Activated T-helper 1 cell treated with anti-CD3 and anti-CD28 coated beads, Interleukin-12 subunit alpha, Interleukin-12 subunit beta, Interleukin-2, Interleukin-4 antibody, amounts not matched to agents 30 ng/mL and 10 ng/mL and 1 ng/mL, durations not matched to agents 14 hours and 24 hours and 36 hours (primary cell): ENCODE data around the gene GARNL3. TPM values are rescaled to one million over a fixed set of nuclear protein-coding genes. Genes with fewer than 3 reads are reported as not detected.
A peak's percentile ranks its signal among the peaks of the same experiment; 100 is the strongest.

Experiments used
- DNase-seq: peaks from one replicate; pipeline ENCODE4 v3.0.0; 2021; ENCODE audit warnings: low spot score
- H3K27ac Mint-ChIP-seq: one replicate; pipeline ENCODE4 v1.8.0; 2021; ENCODE audit warnings: mild to moderate bottlenecking, mixed read lengths
- H3K27me3 Mint-ChIP-seq: one replicate; pipeline ENCODE4 v1.8.0; 2022; ENCODE audit warnings: mild to moderate bottlenecking, moderate library complexity, mixed read lengths; ENCODE audit not compliant: insufficient read depth
- H3K36me3 Mint-ChIP-seq: one replicate; pipeline ENCODE4 v1.8.0; 2021; ENCODE audit warnings: low read depth, mixed read lengths
- H3K4me1 Mint-ChIP-seq: one replicate; pipeline ENCODE4 v1.8.0; 2021; ENCODE audit warnings: low read depth, mixed read lengths
- H3K4me3 Mint-ChIP-seq: one replicate; pipeline ENCODE4 v1.8.0; 2021; ENCODE audit warnings: mild to moderate bottlenecking, moderate library complexity, mixed read lengths
- H3K9me3 Mint-ChIP-seq: one replicate; pipeline ENCODE4 v1.8.0; 2021; ENCODE audit warnings: mixed read lengths
- intact Hi-C: fragments of 100-400 bp; cut with micrococcal nuclease; formaldehyde crosslinking; loops from one replicate; pipeline ENCODE4 v1.15.1; 2024
- total RNA-seq: library from RNA; stranded (reverse); gene quantifications from 2 replicates; pipeline ENCODE4 v1.2.3, GENCODE V29; 2022

Gene GARNL3
- total RNA-seq, 1 donor from 2014 or later = 2.0 TPM

- intact Hi-C loops = loop anchor here (2.0 kb wide), 1 partner anchor 205 kb away; no protein-coding TSS in a partner anchor
- no peak overlapping the region for H3K4me3 Mint-ChIP-seq
- no peak for DNase-seq
- no peak overlapping the region for H3K27ac Mint-ChIP-seq
- H3K9me3 Mint-ChIP-seq = no peaks in the 10 kb centered on the region
- peaks cover 18% of the 10 kb centered on the region for H3K4me1 Mint-ChIP-seq
- H3K36me3 Mint-ChIP-seq = peaks cover 2% of the 10 kb centered on the region
- H3K27me3 Mint-ChIP-seq = peaks cover 2% of the 10 kb centered on the region
Measured at GRCh38 chr9:127419348-127419747, 154.8 kb downstream of the GARNL3 start.

- intact Hi-C loops = loop anchor here (10.0 kb wide), 3 partner anchors 106 to 436 kb away; partner anchors contain the start of gene SH2D3C
Measured at GRCh38 chr9:127421057-127421456, 156.5 kb downstream of the GARNL3 start.

GRCh38 chr9:127422133-127422782 lies 157.7 kb downstream of the GARNL3 start:
- peaks cover 19% of the 10 kb centered on the region for H3K36me3 Mint-ChIP-seq
- H3K4me3 Mint-ChIP-seq = peak overlapping the region; percentile 99
- DNase-seq = no peak
- intact Hi-C loops = loop anchor here (10.0 kb wide), 3 partner anchors 107 to 437 kb away; partner anchors contain the start of gene SH2D3C
- peaks cover 3% of the 10 kb centered on the region for H3K27me3 Mint-ChIP-seq
- no peaks in the 10 kb centered on the region for H3K9me3 Mint-ChIP-seq
- H3K4me1 Mint-ChIP-seq = peaks cover 43% of the 10 kb centered on the region
- H3K27ac Mint-ChIP-seq = no peak overlapping the region

More at GRCh38 chr9:127421057-127421456, 156.5 kb downstream of the GARNL3 start:
- Mint-ChIP-seq H3K36me3 (peaks cover 11% of the 10 kb centered on the region), H3K4me3 (no peak overlapping the region), H3K27me3 (peaks cover 3% of the 10 kb centered on the region), H3K9me3 (no peaks in the 10 kb centered on the region), H3K4me1 (peaks cover 32% of the 10 kb centered on the region), H3K27ac (no peak overlapping the region)
- DNase-seq = no peak

- H3K4me1 Mint-ChIP-seq = peaks cover 47% of the 10 kb centered on the region
- intact Hi-C loops = loop anchor here (10.0 kb wide), 3 partner anchors 108 to 438 kb away; partner anchors contain the start of gene SH2D3C
- no peaks in the 10 kb centered on the region for H3K9me3 Mint-ChIP-seq
- peak overlapping the region; percentile 97 for H3K27ac Mint-ChIP-seq
- no peak for DNase-seq
- H3K4me3 Mint-ChIP-seq = peak overlapping the region; percentile 99
- peaks cover 3% of the 10 kb centered on the region for H3K27me3 Mint-ChIP-seq
- peaks cover 20% of the 10 kb centered on the region for H3K36me3 Mint-ChIP-seq
Measured at GRCh38 chr9:127422787-127423186, 158.2 kb downstream of the GARNL3 start.

GRCh38 chr9:127423476-127423933 lies 158.9 kb downstream of the GARNL3 start:
- intact Hi-C loops = loop anchor here (10.0 kb wide), 3 partner anchors 109 to 439 kb away; partner anchors contain the start of gene SH2D3C
- Mint-ChIP-seq H3K9me3 (no peaks in the 10 kb centered on the region), H3K4me1 (peaks cover 54% of the 10 kb centered on the region), H3K4me3 (peak overlapping the region; percentile 99), H3K27ac (peak overlapping the region; percentile 97), H3K36me3 (peaks cover 27% of the 10 kb centered on the region), H3K27me3 (peaks cover 3% of the 10 kb centered on the region)
- no peak for DNase-seq

GRCh38 chr9:127423934-127424675 lies 159.5 kb downstream of the GARNL3 start, which contains the start of gene ZNF79:
Gene ZNF79, plus strand, starts transcription at chr9:127424382. Its CDS starts 406 bp downstream, at chr9:127424788.
- Mint-ChIP-seq H3K4me1 (peaks cover 59% of the 10 kb centered on the region), H3K27ac (peak within 1 kb of the TSS; percentile 97), H3K36me3 (peaks cover 31% of the 10 kb centered on the region), H3K4me3 (peak within 1 kb of the TSS; percentile 99), H3K27me3 (peaks cover 3% of the 10 kb centered on the region), H3K9me3 (no peaks in the 10 kb centered on the region)
- DNase-seq = peak; percentile 92
- intact Hi-C loops = loop anchor here (1.0 to 10.0 kb wide), 6 partner anchors 27 to 439 kb away; partner anchors contain the start of genes LRSAM1, RPL12 and SH2D3C

GRCh38 chr9:127424676-127424999 lies 160.1 kb downstream of the GARNL3 start:
- H3K9me3 Mint-ChIP-seq = no peaks in the 10 kb centered on the region
- peaks cover 3% of the 10 kb centered on the region for H3K27me3 Mint-ChIP-seq
- H3K4me3 Mint-ChIP-seq = peak overlapping the region; percentile 99
- intact Hi-C loops = loop anchor here (1.0 to 10.0 kb wide), 6 partner anchors 27 to 440 kb away; partner anchors contain the start of genes LRSAM1, RPL12 and SH2D3C
- peaks cover 31% of the 10 kb centered on the region for H3K36me3 Mint-ChIP-seq
- peak overlapping the region; percentile 97 for H3K27ac Mint-ChIP-seq
- H3K4me1 Mint-ChIP-seq = peaks cover 59% of the 10 kb centered on the region
- peak; percentile 11 for DNase-seq

GRCh38 chr9:127426756-127427155 lies 162.2 kb downstream of the GARNL3 start:
- peaks cover 3% of the 10 kb centered on the region for H3K27me3 Mint-ChIP-seq
- H3K4me3 Mint-ChIP-seq = peak overlapping the region; percentile 99
- H3K36me3 Mint-ChIP-seq = peaks cover 47% of the 10 kb centered on the region
- peak overlapping the region; percentile 97 for H3K27ac Mint-ChIP-seq
- DNase-seq = peak; percentile 32
- intact Hi-C loops = loop anchor here (1.0 to 10.0 kb wide), 5 partner anchors 112 to 606 kb away; partner anchors contain the start of gene SH2D3C
- no peaks in the 10 kb centered on the region for H3K9me3 Mint-ChIP-seq
- peaks cover 73% of the 10 kb centered on the region for H3K4me1 Mint-ChIP-seq

GRCh38 chr9:127428348-127428747 lies 163.8 kb downstream of the GARNL3 start:
- intact Hi-C loops = loop anchor here (5.0 to 10.0 kb wide), 4 partner anchors 114 to 604 kb away; partner anchors contain the start of gene SH2D3C
- no peak for DNase-seq
- peaks cover 3% of the 10 kb centered on the region for H3K27me3 Mint-ChIP-seq
- H3K4me3 Mint-ChIP-seq = peak overlapping the region; percentile 5
- H3K9me3 Mint-ChIP-seq = no peaks in the 10 kb centered on the region
- H3K4me1 Mint-ChIP-seq = peaks cover 64% of the 10 kb centered on the region
- peaks cover 48% of the 10 kb centered on the region for H3K36me3 Mint-ChIP-seq
- H3K27ac Mint-ChIP-seq = peak overlapping the region; percentile 75

GRCh38 chr9:127430415-127430814 lies 165.8 kb downstream of the GARNL3 start:
- intact Hi-C loops = no loop called here
- H3K4me3 Mint-ChIP-seq = no peak overlapping the region
- H3K27ac Mint-ChIP-seq = peak overlapping the region; percentile 10
- peaks cover 44% of the 10 kb centered on the region for H3K4me1 Mint-ChIP-seq
- no peaks in the 10 kb centered on the region for H3K9me3 Mint-ChIP-seq
- H3K36me3 Mint-ChIP-seq = peaks cover 55% of the 10 kb centered on the region
- DNase-seq = no peak
- H3K27me3 Mint-ChIP-seq = no peaks in the 10 kb centered on the region

GRCh38 chr9:127437497-127438264 lies 173.1 kb downstream of the GARNL3 start:
- no peaks in the 10 kb centered on the region for H3K27me3 Mint-ChIP-seq
- DNase-seq = no peak
- intact Hi-C loops = no loop called here
- H3K9me3 Mint-ChIP-seq = no peaks in the 10 kb centered on the region
- peaks cover 13% of the 10 kb centered on the region for H3K4me1 Mint-ChIP-seq
- H3K4me3 Mint-ChIP-seq = no peak overlapping the region
- no peak overlapping the region for H3K27ac Mint-ChIP-seq
- peaks cover 76% of the 10 kb centered on the region for H3K36me3 Mint-ChIP-seq

GRCh38 chr9:127438394-127438793 lies 173.8 kb downstream of the GARNL3 start:
- peaks cover 13% of the 10 kb centered on the region for H3K4me1 Mint-ChIP-seq
- no peaks in the 10 kb centered on the region for H3K9me3 Mint-ChIP-seq
- H3K36me3 Mint-ChIP-seq = peaks cover 81% of the 10 kb centered on the region
- DNase-seq = no peak
- intact Hi-C loops = no loop called here
- no peak overlapping the region for H3K4me3 Mint-ChIP-seq
- H3K27ac Mint-ChIP-seq = no peak overlapping the region
- no peaks in the 10 kb centered on the region for H3K27me3 Mint-ChIP-seq
